Muscle layer of duodenum (tissue), 2 donors: ENCODE results near the gene ACAP2.
A peak's percentile ranks its signal among the peaks of the same experiment; 100 is the strongest.

Experiments
- H3K27ac ChIP-seq: one replicate; pipeline ENCODE4 v1.7.0; 2013; ENCODE audit warnings: mild to moderate bottlenecking, low read length
- H3K27me3 ChIP-seq: one replicate; pipeline ENCODE4 v1.7.0; 2013; ENCODE audit warnings: low read depth, mild to moderate bottlenecking, control low read depth, low read length
- H3K36me3 ChIP-seq, 2 donors: one replicate each; pipeline ENCODE4 v1.7.0; 2013; ENCODE audit warnings: low read length in 2 of 2, control low read depth in 1 of 2, mild to moderate bottlenecking in 1 of 2; ENCODE audit not compliant: insufficient read depth in 2 of 2, control insufficient read depth in 1 of 2
- H3K4me1 ChIP-seq, 2 donors: one replicate each; pipeline ENCODE4 v1.7.0; 2013; ENCODE audit warnings: low read length in 2 of 2, mild to moderate bottlenecking in 2 of 2, control low read depth in 1 of 2, moderate library complexity in 1 of 2; ENCODE audit not compliant: insufficient read depth in 2 of 2, control insufficient read depth in 1 of 2
- H3K4me3 ChIP-seq, 2 donors: one replicate each; pipeline ENCODE4 v1.7.0; 2013; ENCODE audit warnings: low read length in 2 of 2, low read depth in 1 of 2, mild to moderate bottlenecking in 1 of 2
- H3K9me3 ChIP-seq, 2 donors: one replicate each; pipeline ENCODE4 v1.7.0; 2013; ENCODE audit warnings: low read length in 2 of 2, control low read depth in 1 of 2, mild to moderate bottlenecking in 1 of 2; ENCODE audit not compliant: control insufficient read depth in 1 of 2
- donor health status: healthy.

ACAP2 gene

DNA sequence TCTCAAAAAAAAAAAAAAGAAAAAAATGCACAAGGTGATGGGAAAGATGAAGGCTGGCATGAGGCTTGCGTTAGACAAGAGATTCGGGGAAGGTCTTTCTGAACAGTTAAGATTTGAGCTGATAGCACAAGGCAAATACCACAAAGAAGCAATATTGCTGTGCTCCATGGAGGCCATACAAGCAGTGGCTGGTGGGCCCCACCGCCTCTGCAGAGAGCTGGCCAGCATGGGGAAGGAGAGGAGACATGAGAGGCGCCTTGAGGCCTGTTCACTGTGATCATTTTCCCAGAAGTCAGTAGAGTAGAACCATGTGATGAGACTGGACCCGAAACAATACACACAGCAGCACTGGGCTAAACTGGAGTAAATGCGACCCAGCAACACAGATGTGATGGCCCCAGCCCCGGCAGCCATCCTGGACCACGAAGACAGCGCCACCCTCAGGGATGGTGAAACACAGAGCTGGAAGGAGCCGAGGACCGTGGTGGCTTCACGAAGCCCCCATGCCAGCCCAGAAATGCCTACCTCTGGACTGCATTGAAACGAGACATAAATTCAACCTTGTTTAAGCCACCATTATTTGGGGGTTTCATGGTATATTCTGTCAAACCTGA is 177.3 kb downstream of the ACAP2 start:
- Histone ChIP-seq H3K9me3 (no peaks in the 10 kb centered on the region), H3K36me3 (no peaks in the 10 kb centered on the region), H3K27me3 (no peaks in the 10 kb centered on the region), H3K4me3 (no peak overlapping the region), H3K27ac (no peak overlapping the region), H3K4me1 (peaks cover 13 to 33% of the 10 kb centered on the region in 2 donors)

DNA sequence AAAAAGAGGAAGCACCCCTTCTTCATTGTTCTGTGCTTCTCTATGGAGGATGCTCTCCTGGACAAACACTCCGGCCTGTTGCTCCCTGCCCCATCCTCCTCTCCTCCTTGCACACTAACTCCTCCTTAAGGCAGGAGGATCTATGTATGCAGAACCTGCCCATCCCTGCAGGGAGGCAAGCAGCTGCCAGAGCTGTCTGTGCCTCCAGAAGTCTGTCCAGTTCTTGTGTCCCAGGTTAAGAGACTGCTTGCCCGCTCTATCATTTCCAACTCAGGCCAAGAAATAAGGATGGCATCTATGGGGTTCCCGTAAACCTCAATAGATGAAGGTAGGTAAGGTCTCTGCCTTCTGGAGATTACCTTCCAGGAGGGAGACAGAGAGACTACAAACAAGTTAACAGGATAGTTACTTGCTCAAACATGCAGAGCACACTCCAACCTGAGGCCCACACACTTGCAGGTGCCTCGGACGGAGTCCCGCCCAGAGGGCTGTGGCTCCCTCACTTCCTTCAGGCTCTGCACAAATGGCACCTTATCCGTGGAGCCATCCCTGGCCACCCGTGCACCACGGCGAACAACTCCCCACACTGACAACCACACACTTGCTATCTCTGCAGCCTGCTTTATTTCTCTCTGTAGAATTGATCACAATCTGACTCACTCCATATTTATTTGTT is 178.8 kb downstream of the ACAP2 start:
- H3K27me3 ChIP-seq = no peaks in the 10 kb centered on the region
- no peak overlapping the region for H3K4me3 ChIP-seq
- peaks cover 6 to 28% of the 10 kb centered on the region in 2 donors for H3K4me1 ChIP-seq
- H3K27ac ChIP-seq = no peak overlapping the region
- H3K9me3 ChIP-seq = no peaks in the 10 kb centered on the region
- H3K36me3 ChIP-seq = no peaks in the 10 kb centered on the region

DNA sequence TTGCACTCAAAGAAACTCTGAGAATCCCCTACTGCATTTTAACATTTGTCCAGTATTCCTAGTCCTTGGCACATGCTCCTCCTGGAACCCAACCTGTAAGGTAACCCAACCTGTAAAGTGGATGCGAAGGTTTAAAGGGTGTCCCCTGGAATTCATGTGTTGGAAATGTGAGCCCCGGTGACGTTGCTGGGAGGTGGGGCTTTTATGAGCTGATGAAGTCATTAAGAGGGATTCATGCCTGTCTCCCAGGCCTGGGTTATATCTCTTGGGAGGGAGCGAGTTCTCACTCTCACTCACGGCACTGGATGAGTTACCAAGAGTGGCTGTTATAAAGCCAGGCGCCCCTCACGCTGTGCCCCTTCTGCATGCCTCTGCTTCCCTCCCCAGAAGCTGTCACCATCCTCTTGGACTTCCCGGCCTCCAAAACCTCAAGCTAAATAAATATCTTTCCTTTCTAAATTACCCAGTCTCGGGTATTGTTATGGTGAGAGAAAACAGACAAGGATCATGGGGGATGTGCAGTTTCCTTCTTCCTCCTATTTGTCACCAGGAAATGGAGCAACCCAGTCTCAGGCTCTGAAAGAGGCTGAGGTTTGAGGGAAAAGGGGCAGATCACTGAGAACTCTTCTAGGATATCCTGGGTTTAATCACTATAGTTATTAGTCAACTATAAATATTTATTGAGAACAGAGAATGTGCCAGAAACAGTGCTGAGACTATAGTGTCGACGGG is 179.5 kb downstream of the ACAP2 start:
- Histone ChIP-seq H3K36me3 (no peaks in the 10 kb centered on the region), H3K4me1 (peaks cover 9 to 31% of the 10 kb centered on the region in 2 donors), H3K9me3 (no peaks in the 10 kb centered on the region), H3K27ac (no peak overlapping the region), H3K4me3 (no peak overlapping the region), H3K27me3 (no peaks in the 10 kb centered on the region)

DNA sequence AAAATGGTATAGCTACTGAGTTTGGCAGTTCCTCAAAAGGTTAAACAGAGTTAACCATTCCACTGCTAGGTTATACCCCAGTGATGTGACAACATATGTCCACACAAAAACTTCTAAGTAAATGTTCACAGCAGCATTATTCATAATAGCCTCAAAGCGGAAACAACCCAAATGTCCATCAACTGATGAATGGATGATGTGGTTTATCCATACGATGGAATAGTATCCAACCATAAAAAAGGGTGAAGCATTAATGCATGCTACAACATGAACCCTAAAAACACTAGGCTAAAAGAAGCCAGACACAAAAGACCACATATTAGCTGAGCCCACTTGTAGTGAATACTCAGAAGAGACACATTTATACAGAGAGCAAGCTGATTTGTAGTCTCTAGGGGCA is 180.9 kb downstream of the ACAP2 start:
- Histone ChIP-seq H3K4me3 (no peak overlapping the region), H3K36me3 (no peaks in the 10 kb centered on the region), H3K27me3 (no peaks in the 10 kb centered on the region), H3K27ac (no peak overlapping the region), H3K9me3 (no peaks in the 10 kb centered on the region), H3K4me1 (peaks cover 11 to 39% of the 10 kb centered on the region in 2 donors)

DNA sequence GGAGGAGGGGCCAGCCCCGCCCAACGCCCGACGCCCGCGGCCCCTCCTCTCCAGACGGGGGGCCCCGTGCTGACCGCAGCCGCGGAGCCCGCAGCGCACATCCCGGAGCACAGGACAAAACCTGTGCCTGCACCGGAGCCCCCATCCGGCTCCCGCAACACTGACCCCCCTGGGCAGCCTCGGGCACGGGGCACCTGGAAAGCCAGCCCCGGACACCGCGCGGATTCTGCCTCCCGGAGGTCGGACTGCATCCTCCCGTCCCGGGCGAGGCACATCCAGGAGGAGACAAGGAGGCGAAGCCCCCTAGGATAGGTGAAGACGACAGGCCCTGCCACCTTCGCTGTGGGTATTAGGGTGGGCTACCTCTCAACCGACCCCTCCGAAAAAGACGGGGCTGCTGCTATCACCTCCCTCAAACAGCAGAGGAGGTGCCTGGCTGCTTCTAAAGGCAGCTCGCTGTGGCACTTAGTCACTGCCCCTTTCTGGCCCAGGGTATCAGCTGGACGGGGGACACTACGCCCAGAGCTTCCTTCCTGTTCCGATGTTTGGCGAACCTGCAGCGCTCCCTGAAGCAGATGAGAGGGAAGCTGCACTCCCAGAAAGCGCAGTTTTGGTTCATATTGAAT is 182.4 kb downstream of the ACAP2 start:
- Histone ChIP-seq H3K4me3 (peak overlapping the region; percentile 70 to 86), H3K4me1 (peaks cover 11 to 39% of the 10 kb centered on the region in 2 donors), H3K27me3 (no peaks in the 10 kb centered on the region), H3K27ac (no peak overlapping the region), H3K36me3 (no peaks in the 10 kb centered on the region), H3K9me3 (no peaks in the 10 kb centered on the region)

DNA sequence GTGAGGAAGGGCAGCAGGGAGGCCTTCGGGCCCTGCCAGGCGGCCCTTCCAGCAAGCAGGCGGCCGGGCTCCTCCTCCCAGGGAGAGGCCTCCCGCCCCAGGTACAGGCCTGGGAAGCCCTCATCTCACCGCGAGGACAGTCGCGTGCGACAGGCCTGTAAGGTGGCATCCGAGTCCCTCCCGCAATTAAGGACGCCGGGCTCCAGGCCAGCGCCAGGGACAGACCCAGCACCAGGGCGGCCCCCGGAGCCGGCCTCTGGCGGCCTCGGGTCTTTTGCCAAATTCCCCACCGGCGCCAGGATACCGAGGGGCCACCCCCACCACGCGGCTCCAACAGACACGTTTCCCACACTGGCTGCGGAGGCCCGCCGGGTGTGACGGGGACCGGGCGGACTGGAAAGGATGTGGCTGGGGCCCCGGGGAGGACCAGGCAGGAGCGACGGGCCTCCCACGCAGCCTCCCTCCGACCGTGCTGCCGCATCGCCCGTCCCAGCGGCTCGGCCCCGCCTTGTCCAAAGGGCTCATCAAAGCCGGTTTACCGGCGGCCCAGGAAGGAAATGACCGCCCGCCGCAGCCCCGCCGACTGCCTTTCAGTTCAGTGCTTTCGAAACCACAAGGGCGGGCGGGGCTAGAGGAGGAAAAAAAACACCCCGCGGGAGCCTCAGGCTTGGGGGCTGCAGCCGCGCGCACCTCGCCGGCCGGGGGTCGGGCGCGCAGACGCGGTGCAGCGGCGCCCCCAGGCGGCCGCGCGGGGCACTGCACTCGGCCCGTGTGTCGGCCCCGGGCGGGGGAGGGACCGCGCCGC is 183.1 kb downstream of the ACAP2 start:
- Histone ChIP-seq H3K9me3 (no peaks in the 10 kb centered on the region), H3K27ac (peak overlapping the region; percentile 80), H3K36me3 (no peaks in the 10 kb centered on the region), H3K4me1 (peaks cover 11 to 39% of the 10 kb centered on the region in 2 donors), H3K4me3 (peak overlapping the region; percentile 21 to 86), H3K27me3 (no peaks in the 10 kb centered on the region)

DNA sequence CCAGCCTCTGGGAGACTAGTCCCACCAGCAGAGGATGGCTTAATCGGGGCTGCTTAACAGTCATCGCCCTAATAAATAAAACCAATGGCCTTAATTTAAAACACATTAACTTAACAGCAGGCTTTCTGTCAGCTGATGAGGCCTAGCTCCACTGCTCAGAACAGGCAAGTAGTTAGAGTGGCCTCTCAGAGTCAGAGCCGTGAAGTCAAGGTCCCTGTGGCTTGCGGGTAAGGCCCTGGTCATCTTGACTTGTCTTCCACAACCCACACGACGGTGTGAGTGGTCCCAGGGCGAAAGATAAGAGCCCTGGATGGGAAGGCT is 183.7 kb downstream of the ACAP2 start:
- Histone ChIP-seq H3K4me1 (peaks cover 11 to 38% of the 10 kb centered on the region in 2 donors), H3K4me3 (peak overlapping the region; percentile 21 to 86)

DNA sequence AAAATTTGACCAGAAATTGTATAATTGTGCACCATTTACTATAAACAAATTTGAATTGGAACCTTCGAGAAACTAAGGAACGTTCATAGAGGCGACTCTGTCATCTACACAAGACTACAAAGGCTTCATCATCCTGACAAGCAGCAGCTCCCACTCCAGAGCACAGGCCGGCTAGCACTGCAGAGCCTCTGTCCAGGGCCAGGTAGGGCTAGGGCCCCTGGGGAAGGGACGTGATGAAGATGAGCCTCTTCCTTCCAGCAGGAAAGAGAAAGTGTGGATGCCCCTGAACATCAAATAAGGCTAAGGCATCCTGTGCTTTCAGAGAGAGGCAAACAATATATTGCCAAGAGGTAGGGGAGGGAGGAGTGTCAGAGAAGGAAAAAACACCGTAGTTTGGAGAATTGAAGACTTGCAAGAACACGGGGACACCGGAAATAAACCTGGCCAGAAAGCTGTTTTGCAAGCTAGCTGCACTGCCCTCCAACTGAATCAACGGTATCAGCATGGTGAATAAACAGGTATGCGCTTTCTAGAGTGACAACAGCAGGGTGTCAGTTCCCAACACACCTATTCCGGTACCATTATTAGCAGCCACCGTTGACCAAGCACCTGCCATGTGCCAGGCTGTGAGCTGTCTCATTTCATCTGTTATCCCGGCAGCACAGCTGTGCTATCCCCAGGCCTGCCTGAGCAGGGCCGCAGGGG is 184.2 kb downstream of the ACAP2 start:
- H3K36me3 ChIP-seq = no peaks in the 10 kb centered on the region
- H3K4me3 ChIP-seq = peak overlapping the region; percentile 21 to 86
- H3K27ac ChIP-seq = peak overlapping the region; percentile 80
- H3K9me3 ChIP-seq = no peaks in the 10 kb centered on the region
- H3K4me1 ChIP-seq = peaks cover 11 to 33% of the 10 kb centered on the region in 2 donors
- no peaks in the 10 kb centered on the region for H3K27me3 ChIP-seq

More for the DNA sequence above, 183.7 kb downstream of the ACAP2 start:
- Histone ChIP-seq H3K27ac (peak overlapping the region; percentile 80), H3K36me3 (no peaks in the 10 kb centered on the region), H3K27me3 (no peaks in the 10 kb centered on the region), H3K9me3 (no peaks in the 10 kb centered on the region)

DNA sequence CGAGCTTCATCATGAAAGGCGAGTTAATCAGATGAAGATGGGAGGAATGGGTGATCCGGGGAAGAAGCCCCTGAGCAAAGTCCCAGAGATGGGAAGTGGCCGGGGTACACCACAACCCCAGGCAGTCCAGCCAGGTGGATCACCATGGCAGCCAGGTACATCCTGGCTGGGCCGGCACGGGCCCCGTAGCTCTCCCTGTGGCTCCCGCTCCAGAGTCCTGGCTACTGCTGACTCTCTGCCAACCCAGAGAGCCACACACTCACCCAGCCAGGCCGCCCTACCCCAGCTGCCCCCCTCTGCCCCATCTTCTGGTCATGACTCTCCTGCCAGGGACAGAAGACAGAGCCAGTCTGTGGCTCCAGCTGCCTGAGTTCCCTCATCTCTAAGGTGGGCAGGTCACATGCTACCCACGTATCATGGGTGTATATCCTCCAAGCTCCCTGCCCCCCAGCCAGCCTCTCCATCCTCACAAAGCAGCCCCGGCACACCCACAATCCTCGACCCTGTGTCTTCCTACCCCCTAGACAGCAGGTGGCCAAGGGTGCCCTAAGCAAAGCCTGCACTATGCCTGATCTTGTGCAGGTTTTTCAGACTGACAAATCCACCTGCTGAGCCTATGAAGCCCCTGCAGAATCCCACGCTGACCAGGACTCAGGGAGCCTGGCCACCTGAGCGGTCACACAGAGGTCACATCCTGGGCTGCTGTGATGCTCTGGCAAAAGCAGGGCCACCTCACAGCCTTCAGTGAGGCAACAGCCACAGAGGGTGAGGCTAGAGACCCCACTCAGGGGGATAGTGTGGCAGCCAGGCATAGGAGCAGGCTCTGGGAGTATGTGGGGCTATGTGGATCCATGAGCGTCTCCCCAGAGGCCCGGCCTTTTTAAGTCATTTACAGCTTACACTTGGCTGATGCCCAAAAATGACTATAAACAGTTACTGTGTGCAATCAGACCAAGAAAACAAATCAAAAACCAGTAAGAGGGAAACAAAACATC is 185.1 kb downstream of the ACAP2 start:
- Histone ChIP-seq H3K27ac (no peak overlapping the region), H3K27me3 (no peaks in the 10 kb centered on the region), H3K4me1 (peaks cover 11 to 36% of the 10 kb centered on the region in 2 donors), H3K36me3 (no peaks in the 10 kb centered on the region), H3K4me3 (no peak overlapping the region), H3K9me3 (no peaks in the 10 kb centered on the region)
